ENCODE results near the gene DCAF7.

DCAF7 gene

DNA sequence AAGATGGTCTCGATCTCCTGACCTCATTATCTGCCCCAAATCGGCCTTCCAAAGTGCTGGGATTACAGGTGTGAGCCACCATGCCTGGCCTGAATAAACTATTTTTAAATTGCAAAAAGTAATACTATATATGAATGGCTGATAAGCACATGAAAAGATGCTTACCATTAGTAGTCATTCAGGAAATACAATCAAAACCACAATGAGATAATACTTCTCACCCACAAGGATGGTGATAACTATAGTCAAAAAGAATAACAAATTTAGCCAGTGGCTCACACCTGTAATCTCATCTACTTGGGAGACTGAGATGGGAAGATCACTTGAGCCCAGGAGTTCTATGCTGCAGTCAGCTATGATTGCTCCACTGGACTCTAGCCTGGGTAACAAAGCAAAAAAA is 48.0 kb downstream of the DCAF7 start:
- POLR2A ChIA-PET, result no interaction called here
- CTCF ChIA-PET, result interaction anchor here (2.3 kb wide), 1 partner anchor 14 kb away, joined by 18 read pairs; no protein-coding TSS in a partner anchor

DNA sequence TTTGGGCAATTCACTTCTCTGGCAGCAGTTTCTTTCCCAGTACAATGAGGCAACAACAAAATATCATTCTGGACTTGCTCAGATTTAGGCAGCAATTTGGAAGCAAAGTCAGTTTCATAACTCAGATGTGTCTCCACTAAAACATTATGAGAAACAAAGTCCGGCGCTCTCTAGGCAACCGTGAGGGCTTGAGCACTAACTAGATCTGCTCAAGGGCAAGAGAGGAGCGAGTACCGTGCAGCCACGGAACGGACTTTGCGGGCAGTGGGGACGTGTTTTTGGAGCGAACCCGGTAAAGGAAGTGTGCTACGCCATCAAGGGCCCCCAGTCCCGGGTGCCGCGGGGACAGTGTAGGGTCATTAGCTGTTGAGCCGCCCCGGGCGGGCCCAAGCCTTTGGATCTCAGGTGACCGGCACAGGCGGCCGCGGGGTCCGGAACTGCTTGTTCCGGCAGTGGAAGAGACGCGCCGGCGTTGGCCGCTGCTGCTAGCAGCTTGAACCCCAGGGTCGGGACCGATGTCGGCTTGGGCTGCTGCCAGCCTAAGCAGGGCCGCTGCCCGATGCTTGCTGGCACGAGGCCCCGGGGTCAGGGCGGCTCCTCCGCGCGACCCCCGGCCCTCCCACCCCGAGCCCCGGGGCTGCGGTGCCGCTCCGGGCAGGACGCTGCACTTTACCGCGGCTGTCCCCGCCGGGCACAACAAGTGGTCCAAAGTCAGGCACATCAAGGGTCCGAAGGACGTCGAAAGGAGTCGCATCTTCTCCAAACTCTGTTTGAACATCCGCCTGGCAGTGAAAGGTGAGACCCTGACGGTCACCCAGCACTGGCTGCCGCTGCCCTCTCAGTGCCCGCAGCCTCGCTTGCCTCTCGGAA is 50.5 kb downstream of the DCAF7 start, which contains the start of gene TACO1:
Gene TACO1 (plus strand): TSS at position 327 of the 870 bp plus-strand sequence. CDS start 189 bp downstream, at position 516.
- ChIA-PET CTCF (interaction anchor here (1.1 to 4.7 kb wide), 7 partner anchors 10 to 194 kb away, joined by 3 to 74 read pairs (median 6); no protein-coding TSS in a partner anchor), POLR2A (interaction anchor here (0.7 to 1.7 kb wide), 3 partner anchors 113 to 175 kb away, joined by 3 to 4 read pairs (median 3); no protein-coding TSS in a partner anchor)
- peak; percentile 26 for DNase-seq (ENCODE audit: low read depth, low spot score)
- no peak for TF ChIP-seq CTCF (IDR thresholded peaks at IDR 0.05; ENCODE audit: insufficient read depth, low read length, missing control alignments)
- H3K4me3 ChIP-seq (ENCODE audit: low read depth, low read length), result peak within 1 kb of the TSS; percentile 89

More for the DNA sequence above, 48.0 kb downstream of the DCAF7 start:
- TF ChIP-seq CTCF (IDR thresholded peaks at IDR 0.05; ENCODE audit: insufficient read depth, low read length, missing control alignments), result no peak
- no peak for DNase-seq (ENCODE audit: low read depth, low spot score)
- no peak overlapping the region for H3K4me3 ChIP-seq (ENCODE audit: low read depth, low read length)

DNA sequence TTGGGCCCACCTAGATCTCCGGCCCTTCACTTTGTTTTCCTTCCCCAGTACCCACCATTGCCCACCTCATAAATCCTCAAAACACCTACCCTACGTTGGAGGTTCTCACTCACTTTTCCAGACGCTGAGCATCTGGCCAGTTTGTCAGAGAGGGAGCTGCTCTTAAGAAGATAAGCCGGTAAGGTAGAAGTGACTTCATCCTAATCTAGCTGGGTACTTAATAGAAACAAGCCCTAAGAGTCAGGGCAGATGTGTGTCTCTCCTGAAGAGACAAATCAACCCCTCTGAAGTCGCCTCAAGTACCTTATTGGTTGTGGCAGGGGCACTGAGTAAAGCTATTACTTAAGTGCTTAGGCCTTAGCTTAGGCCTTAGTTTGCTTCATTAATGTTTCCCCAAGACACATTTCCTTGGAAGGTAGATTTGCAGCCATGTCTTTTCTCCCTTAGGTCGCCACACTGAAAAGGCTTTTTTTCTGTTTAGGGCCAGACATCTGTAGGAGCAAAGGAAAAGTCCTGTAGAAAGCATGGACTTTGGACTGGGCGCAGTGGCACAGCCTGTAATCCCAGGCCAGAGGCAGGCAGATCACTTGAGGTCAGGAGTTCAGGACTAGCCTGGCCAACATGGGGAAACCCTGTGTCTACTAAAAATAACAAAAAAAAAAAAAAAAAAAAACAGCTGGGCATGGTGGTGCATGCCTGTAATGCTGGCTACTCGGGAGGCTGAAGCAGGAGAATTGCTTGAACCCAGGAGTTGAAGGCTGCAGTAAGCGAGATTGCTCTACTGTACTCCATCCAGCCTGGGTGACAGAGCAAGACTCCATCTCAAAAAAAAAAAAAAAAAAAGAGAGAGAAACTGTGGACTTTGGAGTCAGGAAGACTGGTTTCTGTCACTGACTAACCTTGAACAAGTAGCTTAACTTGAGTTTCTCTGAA is 51.4 kb downstream of the DCAF7 start:
- TF ChIP-seq CTCF (IDR thresholded peaks at IDR 0.05; ENCODE audit: insufficient read depth, low read length, missing control alignments), result no peak
- ChIA-PET CTCF (interaction anchor here (1.1 to 4.7 kb wide), 7 partner anchors 10 to 195 kb away, joined by 3 to 74 read pairs (median 4); no protein-coding TSS in a partner anchor), POLR2A (interaction anchor here (0.7 to 1.7 kb wide), 4 partner anchors 30 to 176 kb away, joined by 3 to 4 read pairs (median 3); no protein-coding TSS in a partner anchor)
- H3K4me3 ChIP-seq (ENCODE audit: low read depth, low read length), result peak overlapping the region; percentile 89
- DNase-seq (ENCODE audit: low read depth, low spot score), result no peak

DNA sequence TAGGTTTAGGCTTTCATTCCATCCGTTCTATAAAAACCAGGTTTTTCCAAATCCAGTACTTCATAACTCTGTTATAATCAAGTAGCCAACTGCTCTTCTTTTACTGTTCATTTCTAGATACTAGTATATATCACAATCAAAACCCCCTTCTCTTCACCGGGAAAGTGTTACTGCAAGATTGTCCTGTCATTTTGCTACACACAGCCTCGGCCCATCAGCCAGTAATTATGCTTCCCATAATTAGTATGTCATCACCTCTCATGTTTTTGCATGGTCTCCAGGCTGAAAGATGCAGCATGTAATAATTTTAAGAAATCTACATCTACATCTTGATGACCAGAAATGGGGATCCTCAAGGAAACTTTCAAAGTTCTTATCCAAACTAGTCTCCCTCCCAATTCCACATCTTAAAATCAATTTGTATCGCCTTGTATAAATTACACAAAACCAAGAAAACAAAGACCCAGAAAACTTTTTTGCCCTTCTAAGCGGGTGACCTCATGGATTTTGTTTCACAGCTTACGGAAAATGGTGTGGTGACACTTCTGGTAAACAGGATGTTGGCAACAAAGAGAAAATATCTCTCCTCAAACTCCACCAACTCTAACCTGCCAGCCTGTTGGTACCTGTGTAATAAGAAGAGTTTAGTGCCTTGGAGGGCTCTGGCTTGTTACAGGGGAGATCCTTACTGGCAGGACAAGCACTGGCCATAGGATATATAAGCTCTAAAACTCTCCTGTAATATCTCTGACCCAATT is 59.7 kb downstream of the DCAF7 start:
- CTCF ChIA-PET, result interaction anchor here (1.2 to 13.5 kb wide), 10 partner anchors 8 to 203 kb away, joined by 4 to 398 read pairs (median 24); partner anchors contain the start of genes MAP3K3 and TACO1

More for the DNA sequence above, 59.7 kb downstream of the DCAF7 start:
- no peak for DNase-seq (ENCODE audit: low read depth, low spot score)
- no peak for TF ChIP-seq CTCF (IDR thresholded peaks at IDR 0.05; ENCODE audit: insufficient read depth, low read length, missing control alignments)
- POLR2A ChIA-PET, result no interaction called here
- no peak overlapping the region for H3K4me3 ChIP-seq (ENCODE audit: low read depth, low read length)

All from AG04449 (cell line).